Measurements from ENCODE around the gene PTPRCAP. TPM values are rescaled to one million over a fixed set of nuclear protein-coding genes. Genes with fewer than 3 reads are reported as not detected.
A peak's percentile ranks its signal among the peaks of the same experiment; 100 is the strongest.

The PTPRCAP gene
- total and polyA plus RNA-seq, 9 of the 15 experiments (the other 6 are each of a cell fraction or from before 2014, with no cell fraction given): 0.22 to 2.0 (median 1.1) TPM; not detected in 4

GRCh38 chr11:67464411-67465188, 27.1 kb upstream of the PTPRCAP start (continued):
- TF ChIP-seq ZNF318 (IDR thresholded peaks at IDR 0.05; ENCODE audit: borderline replicate concordance in 1 of 2, low read depth in 1 of 2) (no peak), FUS (optimal IDR thresholded peaks at IDR 0.05; ENCODE audit: low read depth, low read length) (no peak), KLF1 (tag; IDR thresholded peaks at IDR 0.05) (no peak), E2F3 (CRISPR knock-in tag; IDR thresholded peaks at IDR 0.05) (no peak), PATZ1 (CRISPR knock-in tag; IDR thresholded peaks at IDR 0.05; ENCODE audit: borderline replicate concordance) (no peak), YBX1 (IDR thresholded peaks at IDR 0.05) (no peak), ATF6 (CRISPR knock-in tag; IDR thresholded peaks at IDR 0.05) (no peak), ADNP (tag; IDR thresholded peaks at IDR 0.05) (no peak), ZNF668 (CRISPR knock-in tag; IDR thresholded peaks at IDR 0.05) (no peak; the same call in 1 of the 2 replicates), ZNF57 (CRISPR knock-in tag; IDR thresholded peaks at IDR 0.05) (no peak), E2F6 (IDR thresholded peaks at IDR 0.05; ENCODE audit: borderline replicate concordance in 1 of 2, extremely low read depth in 1 of 2, insufficient read depth in 1 of 2, insufficient read length in 1 of 2, low read depth in 1 of 2, low read length in 1 of 2, poor library complexity in 1 of 2, severe bottlenecking in 1 of 2) (peak; percentile 14 to 76), FOXP1 (CRISPR knock-in tag; IDR thresholded peaks at IDR 0.05) (no peak; the same call in 1 of the 2 replicates), ZNF140 (CRISPR knock-in tag; IDR thresholded peaks at IDR 0.05) (no peak)
